ENCODE measurements around the gene SHISAL1.

The SHISAL1 gene

GRCh38 chr22:44231233-44231632 lies 81.5 kb downstream of the SHISAL1 start:
- no peak for TF ChIP-seq CTCF (IDR thresholded peaks at IDR 0.05; ENCODE audit: insufficient read depth, low read length, poor library complexity, severe bottlenecking)
- no peak overlapping the region for H3K4me3 ChIP-seq (replicated peaks; ENCODE audit: low read depth, low read length)
- DNase-seq (ENCODE audit: extremely low read depth, insufficient read length), result no peak
- H3K36me3 ChIP-seq (ENCODE audit: control insufficient read depth, insufficient read depth, low read length), result no peaks in the 10 kb centered on the region
- H3K27me3 ChIP-seq (replicated peaks; ENCODE audit: control insufficient read depth, insufficient read depth, low read length), result no peaks in the 10 kb centered on the region

GRCh38 chr22:44229809-44230208 lies 82.9 kb downstream of the SHISAL1 start:
- DNase-seq (ENCODE audit: extremely low read depth, insufficient read length), result no peak
- Histone ChIP-seq H3K36me3 (ENCODE audit: control insufficient read depth, insufficient read depth, low read length) (no peaks in the 10 kb centered on the region), H3K27me3 (replicated peaks; ENCODE audit: control insufficient read depth, insufficient read depth, low read length) (no peaks in the 10 kb centered on the region), H3K4me3 (replicated peaks; ENCODE audit: low read depth, low read length) (no peak overlapping the region)
- no peak for TF ChIP-seq CTCF (IDR thresholded peaks at IDR 0.05; ENCODE audit: insufficient read depth, low read length, poor library complexity, severe bottlenecking)

- no peaks in the 10 kb centered on the region for H3K27me3 ChIP-seq (replicated peaks; ENCODE audit: control insufficient read depth, insufficient read depth, low read length)
- no peak for DNase-seq (ENCODE audit: extremely low read depth, insufficient read length)
- no peak for TF ChIP-seq CTCF (IDR thresholded peaks at IDR 0.05; ENCODE audit: insufficient read depth, low read length, poor library complexity, severe bottlenecking)
- H3K36me3 ChIP-seq (ENCODE audit: control insufficient read depth, insufficient read depth, low read length), result no peaks in the 10 kb centered on the region
- no peak overlapping the region for H3K4me3 ChIP-seq (replicated peaks; ENCODE audit: low read depth, low read length)
Observed at GRCh38 chr22:44229331-44229730, 83.4 kb downstream of the SHISAL1 start.

- no peak for TF ChIP-seq CTCF (IDR thresholded peaks at IDR 0.05; ENCODE audit: insufficient read depth, low read length, poor library complexity, severe bottlenecking)
- no peaks in the 10 kb centered on the region for H3K36me3 ChIP-seq (ENCODE audit: control insufficient read depth, insufficient read depth, low read length)
- no peaks in the 10 kb centered on the region for H3K27me3 ChIP-seq (replicated peaks; ENCODE audit: control insufficient read depth, insufficient read depth, low read length)
- DNase-seq (ENCODE audit: extremely low read depth, insufficient read length), result no peak
- no peak overlapping the region for H3K4me3 ChIP-seq (replicated peaks; ENCODE audit: low read depth, low read length)
Observed at GRCh38 chr22:44225812-44226211, 86.9 kb downstream of the SHISAL1 start.

DNA sequence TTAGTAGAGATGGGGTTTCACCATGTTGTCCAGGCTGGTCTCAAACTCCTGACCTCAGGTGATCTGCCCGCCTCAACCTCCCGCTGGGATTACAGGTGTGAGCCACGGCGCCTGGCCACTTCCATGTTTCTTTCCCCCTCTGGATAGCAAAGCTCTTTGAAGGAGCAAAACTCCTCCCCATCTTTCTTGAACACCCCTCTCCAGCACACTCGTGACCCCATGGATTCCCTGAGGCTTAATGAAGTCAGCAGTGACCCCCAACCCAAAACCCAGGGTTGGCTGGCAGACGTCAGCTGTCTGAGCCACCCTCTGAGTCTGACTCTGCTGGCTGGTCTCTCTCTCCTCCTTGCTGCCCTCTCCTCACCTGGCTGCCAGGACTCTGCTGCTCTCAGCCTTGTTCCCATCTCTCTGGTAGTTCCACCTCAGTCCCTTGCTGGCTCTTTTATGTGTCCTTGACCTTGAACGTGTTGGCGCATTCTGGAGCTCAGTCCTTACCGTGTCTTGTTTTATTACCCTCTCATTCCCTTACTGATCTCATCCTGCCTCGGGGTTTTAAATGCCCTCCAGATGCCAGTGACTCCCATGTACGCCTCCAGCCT lies 87.6 kb downstream of the SHISAL1 start:
- H3K36me3 ChIP-seq (ENCODE audit: control insufficient read depth, insufficient read depth, low read length), result no peaks in the 10 kb centered on the region
- H3K27me3 ChIP-seq (replicated peaks; ENCODE audit: control insufficient read depth, insufficient read depth, low read length), result no peaks in the 10 kb centered on the region
- no peak overlapping the region for H3K4me3 ChIP-seq (replicated peaks; ENCODE audit: low read depth, low read length)
- DNase-seq (ENCODE audit: extremely low read depth, insufficient read length), result no peak
- TF ChIP-seq CTCF (IDR thresholded peaks at IDR 0.05; ENCODE audit: insufficient read depth, low read length, poor library complexity, severe bottlenecking), result no peak

- DNase-seq (ENCODE audit: extremely low read depth, insufficient read length), result no peak
- H3K36me3 ChIP-seq (ENCODE audit: control insufficient read depth, insufficient read depth, low read length), result no peaks in the 10 kb centered on the region
- TF ChIP-seq CTCF (IDR thresholded peaks at IDR 0.05; ENCODE audit: insufficient read depth, low read length, poor library complexity, severe bottlenecking), result no peak
Observed at GRCh38 chr22:44224166-44224565, 88.6 kb downstream of the SHISAL1 start.

More at GRCh38 chr22:44224166-44224565, 88.6 kb downstream of the SHISAL1 start:
- H3K27me3 ChIP-seq (replicated peaks; ENCODE audit: control insufficient read depth, insufficient read depth, low read length), result no peaks in the 10 kb centered on the region
- no peak overlapping the region for H3K4me3 ChIP-seq (replicated peaks; ENCODE audit: low read depth, low read length)
